GM18868 (cell line): ENCODE measurements around the gene ARHGEF10L.

Experiments used
- ATAC-seq: cut with Tn5 transposase; IDR thresholded peaks from one replicate; pipeline ENCODE4 v1.9.1; 2021; ENCODE audit warnings: mild to moderate bottlenecking, moderate library complexity; ENCODE audit not compliant: unreplicated experiment

Gene ARHGEF10L

GRCh38 chr1:17520473-17521319, 18.8 kb upstream of the ARHGEF10L start:
- ATAC-seq: no peak

DNA sequence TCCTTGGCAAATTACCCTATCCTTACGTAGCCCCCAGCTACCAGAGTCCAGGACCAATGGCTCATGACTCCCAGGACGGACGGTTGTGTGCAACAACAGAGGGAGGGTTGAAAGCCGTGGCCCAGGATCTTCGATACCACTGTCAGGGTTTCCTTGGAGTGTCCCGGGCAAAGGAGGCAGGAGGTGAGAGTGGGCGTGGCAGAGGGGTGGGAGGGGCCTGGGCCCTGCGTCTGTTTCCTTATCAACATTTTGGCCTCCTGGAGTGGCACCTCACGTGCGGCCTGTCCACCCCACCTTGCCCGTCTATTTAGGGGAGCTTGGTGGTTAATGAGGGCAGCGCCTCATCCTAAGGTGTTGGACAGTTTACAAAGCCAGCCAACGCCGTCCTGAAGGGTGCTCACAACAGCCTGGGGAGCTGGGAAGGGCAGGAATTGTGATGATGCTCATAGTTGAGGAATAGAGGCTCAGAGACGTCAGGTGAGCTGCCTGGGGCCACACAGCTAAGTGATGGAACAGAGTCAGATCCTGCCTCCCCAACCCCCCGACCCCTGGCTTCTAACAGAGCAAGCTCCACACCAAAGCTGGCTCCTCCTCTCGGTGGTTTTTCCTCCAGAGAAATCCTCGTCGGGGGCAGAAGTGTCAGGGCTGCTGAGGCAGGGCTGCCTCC, 17.4 kb upstream of the ARHGEF10L start:
- ATAC-seq: no peak

- ATAC-seq: no peak
These were observed 16.0 kb upstream of the ARHGEF10L start for GRCh38 chr1:17523321-17524041.

DNA sequence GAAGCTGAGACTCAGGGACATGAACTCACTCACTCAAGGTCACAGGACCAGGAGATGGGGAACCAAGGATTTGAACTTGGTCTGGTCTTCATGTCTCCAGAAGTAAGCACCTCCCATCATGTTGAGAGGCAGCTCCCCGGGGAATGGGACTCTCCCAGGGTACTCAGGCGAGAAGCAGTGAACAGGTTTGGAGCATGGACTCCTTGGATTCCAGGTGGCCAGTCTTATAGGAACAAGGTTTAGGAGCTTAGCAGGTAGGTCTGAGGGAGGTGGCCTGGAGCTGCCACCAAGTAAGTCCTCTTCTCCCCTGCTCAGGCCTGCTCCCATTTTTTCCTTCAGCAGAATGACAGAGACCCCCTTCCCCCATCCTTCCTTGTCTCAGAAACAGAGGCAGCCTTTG, 14.9 kb upstream of the ARHGEF10L start:
- no peak for ATAC-seq

DNA sequence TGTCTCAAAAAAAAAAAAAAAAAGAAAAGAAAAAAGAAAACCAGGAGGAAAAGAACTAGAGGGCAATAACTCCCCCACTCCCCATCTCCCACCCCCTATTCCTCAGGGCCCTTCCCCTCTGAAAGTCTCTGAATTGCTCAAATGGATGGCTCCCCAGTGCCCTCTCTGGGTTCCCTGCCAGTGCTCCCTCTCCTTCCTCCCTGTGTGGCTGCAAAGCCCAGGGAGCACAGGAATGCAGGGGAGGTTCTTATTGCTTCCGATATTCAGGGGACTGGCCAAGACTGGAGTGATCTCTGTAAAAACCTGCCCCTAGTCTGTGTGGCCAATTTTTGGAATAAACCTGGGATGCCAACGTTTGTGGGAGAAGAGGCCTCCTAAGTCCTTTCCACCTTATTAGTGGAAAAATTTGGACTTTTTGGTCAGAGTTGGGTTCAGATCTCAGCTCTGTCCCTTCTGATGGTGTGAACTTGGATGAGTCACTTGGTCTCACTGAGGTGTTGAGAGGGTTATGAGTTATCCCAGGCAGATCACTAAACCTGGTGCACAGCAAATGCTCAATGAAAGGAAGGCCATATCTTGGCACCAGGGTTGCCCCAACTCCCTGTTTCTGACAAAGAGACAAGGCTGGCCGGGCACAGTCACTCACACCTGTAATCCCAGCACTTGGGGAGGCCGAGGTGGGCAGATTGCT, 13.4 kb upstream of the ARHGEF10L start:
- ATAC-seq: no peak

GRCh38 chr1:17527036-17527914, 12.2 kb upstream of the ARHGEF10L start:
- ATAC-seq: no peak

DNA sequence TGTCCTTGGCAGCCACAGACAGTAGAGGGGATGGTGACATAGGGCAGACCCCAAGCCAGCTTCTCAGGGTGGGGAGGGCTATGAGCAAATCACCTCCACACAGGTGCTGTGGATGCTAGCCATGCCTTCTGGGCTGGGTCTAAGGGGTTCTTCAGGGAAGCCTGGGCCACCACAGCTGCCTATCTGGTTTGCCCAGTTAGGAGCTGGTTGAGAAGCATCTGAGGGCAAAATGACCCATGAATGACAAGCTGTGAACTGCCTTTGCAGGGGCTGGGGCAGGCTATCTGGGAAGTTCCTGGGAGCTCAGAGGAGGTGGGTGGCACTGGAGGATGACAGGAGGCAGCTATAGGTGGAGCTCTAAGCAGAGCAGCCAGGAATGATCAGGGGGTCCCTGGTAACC, 10.1 kb upstream of the ARHGEF10L start:
- ATAC-seq: no peak

DNA sequence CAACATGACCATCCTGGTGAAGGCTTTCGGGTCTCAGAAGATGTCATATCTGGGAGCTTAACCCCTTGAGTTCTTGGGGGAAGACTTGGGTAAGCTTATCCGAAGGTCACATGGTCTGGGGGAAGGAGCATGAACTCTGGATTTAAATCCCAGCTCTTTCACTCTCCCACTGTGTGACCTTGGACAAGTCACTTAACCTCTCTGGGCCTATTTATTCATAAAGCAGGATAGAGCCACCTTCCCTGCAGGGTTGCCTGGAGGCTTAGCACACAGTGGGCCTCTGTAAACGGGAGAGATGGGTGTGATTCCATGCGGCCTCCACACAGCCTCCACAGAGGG, 8.2 kb upstream of the ARHGEF10L start:
- no peak for ATAC-seq

DNA sequence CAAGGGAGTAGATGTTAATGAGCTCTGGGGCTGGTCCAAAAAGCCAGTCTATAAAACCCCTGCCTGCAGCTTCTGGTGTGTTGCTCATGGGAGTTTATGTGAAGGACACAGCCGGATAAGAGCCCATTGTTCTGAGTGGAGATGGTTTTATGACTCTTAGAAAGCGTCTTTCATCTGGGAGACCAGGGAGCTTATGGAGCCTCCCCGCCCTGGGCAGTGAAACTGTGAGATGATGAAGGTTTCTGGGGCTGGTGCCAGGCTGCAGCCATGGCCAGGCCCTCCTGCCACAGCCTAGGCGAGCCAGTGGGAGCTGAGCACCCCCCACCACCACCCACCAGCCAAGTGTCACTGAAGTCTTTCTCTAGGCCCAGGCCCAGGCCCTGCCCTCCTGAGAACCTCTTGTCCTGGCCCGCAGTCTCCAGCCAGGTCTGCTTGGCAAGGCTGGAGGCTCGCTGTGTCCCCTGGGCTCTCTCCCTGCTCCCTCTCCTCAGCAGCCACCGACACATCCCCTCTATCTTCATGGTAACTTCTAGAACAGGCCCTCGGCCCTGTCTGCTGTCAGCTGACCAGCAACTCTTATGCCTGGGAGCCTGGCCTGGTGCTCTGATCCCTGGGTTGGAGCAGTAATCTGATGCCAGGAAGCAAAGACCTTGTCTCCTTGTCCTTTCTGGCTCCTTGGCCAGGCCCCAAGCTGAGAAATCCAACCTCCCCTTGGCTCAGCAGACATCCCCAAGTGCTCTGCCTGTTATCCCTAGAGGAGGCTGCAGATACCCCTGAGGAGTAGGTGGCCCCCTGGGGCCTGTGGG, 7.6 kb upstream of the ARHGEF10L start:
- ATAC-seq: no peak

DNA sequence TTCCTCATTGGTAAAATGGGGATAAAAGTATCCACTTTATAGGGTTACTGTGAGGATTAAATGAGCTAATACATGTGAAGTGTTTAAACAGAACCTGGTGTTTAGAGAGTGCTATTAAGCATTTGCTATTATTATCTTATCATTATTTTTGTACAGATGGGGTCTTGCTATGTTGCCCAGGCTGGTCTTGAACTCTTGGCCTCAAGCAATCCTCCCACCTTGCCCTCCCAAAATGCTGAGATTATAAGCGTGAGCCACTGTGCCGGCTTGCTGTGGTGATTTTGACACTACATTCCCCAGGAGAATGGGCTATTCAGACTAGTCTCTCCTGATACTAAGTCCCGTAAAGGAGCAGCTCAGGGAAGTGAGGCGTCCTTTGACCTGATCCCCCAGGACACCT, 6.3 kb upstream of the ARHGEF10L start:
- ATAC-seq: no peak

DNA sequence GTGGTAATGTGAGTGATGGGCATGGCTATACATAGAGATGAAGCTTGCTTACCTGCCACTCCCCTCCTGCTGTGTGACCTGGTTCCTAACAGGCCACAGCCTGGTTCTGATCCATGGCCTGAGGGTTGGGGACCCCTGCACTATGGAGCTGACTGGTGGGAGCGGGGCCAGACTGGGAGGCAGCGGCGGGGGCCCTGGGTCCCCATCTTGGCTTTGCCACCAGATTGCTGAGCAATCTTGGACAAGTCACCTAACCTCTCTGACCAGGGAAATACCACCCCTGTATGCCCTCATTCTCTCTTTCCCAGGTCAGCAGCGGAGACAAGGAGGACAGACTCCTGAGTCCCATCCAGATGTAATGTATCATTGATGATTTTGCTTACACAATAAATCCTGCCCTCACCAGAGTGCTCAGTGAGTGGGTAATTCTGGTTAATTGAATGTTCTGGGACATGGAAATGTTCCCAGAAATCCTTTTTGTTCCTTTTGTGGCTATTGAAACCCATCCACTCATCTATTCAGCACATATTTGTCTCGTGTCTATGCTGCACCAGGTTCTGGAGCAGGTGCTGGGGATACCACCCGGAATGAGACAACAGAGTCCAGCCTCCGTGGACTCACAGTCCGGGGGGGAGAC, 4.1 kb upstream of the ARHGEF10L start:
- no peak for ATAC-seq

- no peak for ATAC-seq
These were observed 1.5 kb upstream of the ARHGEF10L start for GRCh38 chr1:17538010-17538409.

- ATAC-seq: no peak
These were observed 925 bp upstream of the ARHGEF10L start for GRCh38 chr1:17538428-17539117.

- ATAC-seq: no peak
These were observed 401 bp upstream of the ARHGEF10L start for GRCh38 chr1:17539118-17539476.

GRCh38 chr1:17540255-17541001, 930 bp downstream of the ARHGEF10L start:
- ATAC-seq: no peak

- ATAC-seq: no peak
These were observed 3.1 kb downstream of the ARHGEF10L start for GRCh38 chr1:17542645-17543044.

GRCh38 chr1:17544776-17545350, 5.4 kb downstream of the ARHGEF10L start:
- ATAC-seq: no peak
